Activated CD8-positive, alpha-beta memory T cell treated with anti-CD3 and anti-CD28 coated beads for 36 hours (primary cell): ENCODE measurements around the gene TIMM44. TPM values are rescaled to one million over a fixed set of nuclear protein-coding genes. Genes with fewer than 3 reads are reported as not detected.

Experiments
- CTCF ChIA-PET: fragments of 350-600 bp; sonication (Branson Sonifier 250); formaldehyde crosslinking; loops from one replicate; lab custom pipeline; 2021; ENCODE audit warnings: antibody characterized with exemption; lab: Charles Lee
- POLR2A ChIA-PET: fragments of 350-600 bp; sonication (Branson Sonifier 250); formaldehyde crosslinking; loops from one replicate; lab custom pipeline; 2021; ENCODE audit warnings: antibody characterized with exemption; lab: Charles Lee
- total RNA-seq, 2 experiments: library from RNA; stranded (reverse); gene quantifications; one replicate each; pipeline ENCODE4 v1.2.3, GENCODE V29; 2021

TIMM44 gene
- total RNA-seq = 100 to 1,000 TPM; 115 to 118 TPM

GRCh38 chr19:7943444-7944176 is at the start of gene TIMM44:
TSS of gene TIMM44 (minus strand) at chr19:7943666. CDS start at chr19:7943651, 15 bp downstream.
- POLR2A ChIA-PET = interaction anchor here (0.6 to 2.3 kb wide), 8 partner anchors 15 to 1745 kb away, joined by 3 to 21 read pairs (median 5); partner anchors contain the start of genes ELAVL1 and SNAPC2
- CTCF ChIA-PET = interaction anchor here (0.6 to 3.3 kb wide), 26 partner anchors 15 to 379 kb away, joined by 3 to 24 read pairs (median 4); partner anchors contain the start of genes CTXN1, ELAVL1, MAP2K7 and SNAPC2

- ChIA-PET CTCF (no interaction called here), POLR2A (no interaction called here)
Observed at GRCh38 chr19:7992575-7992974, 49.1 kb upstream of the TIMM44 start.

GRCh38 chr19:7989071-7989575 is 45.7 kb upstream of the TIMM44 start:
- ChIA-PET CTCF (interaction anchor here (1.0 kb wide), 1 partner anchor 18 kb away, joined by 3 read pairs; no protein-coding TSS in a partner anchor), POLR2A (interaction anchor here (0.6 kb wide), 1 partner anchor 12 kb away, joined by 3 read pairs; no protein-coding TSS in a partner anchor)

- POLR2A ChIA-PET = no interaction called here
- CTCF ChIA-PET = no interaction called here
Observed at GRCh38 chr19:7988307-7988706, 44.8 kb upstream of the TIMM44 start.

- ChIA-PET CTCF (interaction anchor here (0.5 kb wide), 1 partner anchor 653 kb away, joined by 3 read pairs; no protein-coding TSS in a partner anchor), POLR2A (no interaction called here)
Observed at GRCh38 chr19:7987114-7987768, 43.8 kb upstream of the TIMM44 start.

- ChIA-PET CTCF (no interaction called here), POLR2A (no interaction called here)
Observed at GRCh38 chr19:7986321-7987113, 43.1 kb upstream of the TIMM44 start.

- CTCF ChIA-PET = interaction anchor here (1.0 to 1.3 kb wide), 2 partner anchors 21 to 42 kb away, joined by 3 read pairs; partner anchors contain the start of gene TIMM44
- POLR2A ChIA-PET = no interaction called here
Observed at GRCh38 chr19:7985481-7985911, 42.0 kb upstream of the TIMM44 start.

- POLR2A ChIA-PET = no interaction called here
- CTCF ChIA-PET = interaction anchor here (0.6 to 1.5 kb wide), 3 partner anchors 19 to 220 kb away, joined by 3 to 5 read pairs (median 4); partner anchors contain the start of gene TIMM44
Observed at GRCh38 chr19:7983995-7984837, 40.8 kb upstream of the TIMM44 start.

GRCh38 chr19:7983286-7983950 is 40.0 kb upstream of the TIMM44 start:
- POLR2A ChIA-PET = no interaction called here

GRCh38 chr19:7982651-7983099 is 39.2 kb upstream of the TIMM44 start:
- POLR2A ChIA-PET = no interaction called here
- CTCF ChIA-PET = interaction anchor here (1.5 kb wide), 1 partner anchor 20 kb away, joined by 4 read pairs; no protein-coding TSS in a partner anchor

More at GRCh38 chr19:7983286-7983950, 40.0 kb upstream of the TIMM44 start:
- CTCF ChIA-PET = interaction anchor here (0.6 to 1.5 kb wide), 2 partner anchors 19 to 221 kb away, joined by 4 to 5 read pairs; no protein-coding TSS in a partner anchor

GRCh38 chr19:7982103-7982502 is 38.6 kb upstream of the TIMM44 start:
- ChIA-PET CTCF (no interaction called here), POLR2A (no interaction called here)

- ChIA-PET POLR2A (no interaction called here), CTCF (no interaction called here)
Observed at GRCh38 chr19:7981661-7982060, 38.2 kb upstream of the TIMM44 start.

GRCh38 chr19:7981199-7981598 is 37.7 kb upstream of the TIMM44 start:
- ChIA-PET CTCF (interaction anchor here (1.0 kb wide), 1 partner anchor 10 kb away, joined by 3 read pairs; no protein-coding TSS in a partner anchor), POLR2A (no interaction called here)

- ChIA-PET POLR2A (no interaction called here), CTCF (interaction anchor here (1.0 kb wide), 1 partner anchor 10 kb away, joined by 3 read pairs; no protein-coding TSS in a partner anchor)
Observed at GRCh38 chr19:7980635-7981121, 37.2 kb upstream of the TIMM44 start.

- ChIA-PET CTCF (interaction anchor here (1.0 kb wide), 1 partner anchor 9 kb away, joined by 3 read pairs; no protein-coding TSS in a partner anchor), POLR2A (no interaction called here)
Observed at GRCh38 chr19:7980168-7980567, 36.7 kb upstream of the TIMM44 start.

GRCh38 chr19:7979559-7979958 is 36.1 kb upstream of the TIMM44 start:
- ChIA-PET POLR2A (no interaction called here), CTCF (no interaction called here)

GRCh38 chr19:7979011-7979410 is 35.5 kb upstream of the TIMM44 start:
- CTCF ChIA-PET = no interaction called here
- POLR2A ChIA-PET = no interaction called here
